ENCODE measurements around the gene NUMB.

- TF ChIP-seq EZH2 (IDR thresholded peaks at IDR 0.05; ENCODE audit: insufficient read depth, poor library complexity, severe bottlenecking): no peak
- no peak for TF ChIP-seq EZH2phosphoT487 (IDR thresholded peaks at IDR 0.05; ENCODE audit: insufficient read depth, low read depth)
These were observed 43.8 kb upstream of the NUMB start for GRCh38 chr14:73502017-73502619.

All from GM23248 (cell line).